Measurements from ENCODE around the gene PTPN1. TPM values are rescaled to one million over a fixed set of nuclear protein-coding genes. Genes with fewer than 3 reads are reported as not detected.

The PTPN1 gene
- polyA plus RNA-seq, 3 donors: 12.4 to 21.4 (median 19.1) TPM

GRCh38 chr20:50534567-50534966 lies 24.4 kb downstream of the PTPN1 start:
- H3K4me2 ChIP-seq (replicated peaks; ENCODE audit: extremely low read depth, low read length, poor library complexity, severe bottlenecking): no peak overlapping the region
- DNase-seq: no peak
- no peak overlapping the region for H2AFZ ChIP-seq (ENCODE audit: insufficient read depth, low read depth, low read length, poor library complexity, severe bottlenecking)
- no peak for TF ChIP-seq CTCF (IDR thresholded peaks at IDR 0.05)
- peaks cover 0 to 6% (median 3%) of the 10 kb centered on the region in 7 donors for H3K9me3 Mint-ChIP-seq
- peaks cover 100% of the 10 kb centered on the region for H4K20me1 ChIP-seq (ENCODE audit: insufficient read depth, low read length)
- peak overlapping the region in 1 of 2 donors; percentile 24 for H3K27ac ChIP-seq (ENCODE audit: low read depth in 1 of 2, low read length in 2 of 2)
- H3K27ac Mint-ChIP-seq: peak overlapping the region; percentile 7 to 86 (median 65)
- no peak overlapping the region for H3K4me3 Mint-ChIP-seq
- H3K36me3 Mint-ChIP-seq: peaks cover 10 to 21% of the 10 kb centered on the region in 2 donors
- H3K36me3 ChIP-seq (replicated peaks in 1 of 2; ENCODE audit: control insufficient read depth in 1 of 2, insufficient read depth in 2 of 2, low read length in 2 of 2): peaks cover 0 to 5% of the 10 kb centered on the region in 2 donors
- H3K4me1 Mint-ChIP-seq: peaks cover 54% of the 10 kb centered on the region
- no peaks in the 10 kb centered on the region for H3K27me3 ChIP-seq (ENCODE audit: control insufficient read depth in 2 of 2, insufficient read depth in 2 of 2, low read length in 2 of 2)
- no peaks in the 10 kb centered on the region for H3K9me3 ChIP-seq (replicated peaks in 1 of 2; ENCODE audit: control insufficient read depth in 1 of 2, insufficient read depth in 1 of 2, low read length in 2 of 2)
- peaks cover 100% of the 10 kb centered on the region for H3K79me2 ChIP-seq (ENCODE audit: insufficient read depth, low read length)
- intact Hi-C loops (cut with micrococcal nuclease): no loop called here
- H3K4me3 ChIP-seq (replicated peaks in 1 of 3; ENCODE audit: low read depth in 2 of 3, low read length in 3 of 3): no peak overlapping the region
- no CpG with 5 or more reads among the region's 1 CpG for WGBS (ENCODE audit: insufficient coverage)
- H3K9ac ChIP-seq (ENCODE audit: insufficient read depth, low read length, poor library complexity, severe bottlenecking): no peak overlapping the region
- peaks cover 23 to 33% of the 10 kb centered on the region in 2 donors for H3K4me1 ChIP-seq (ENCODE audit: control insufficient read depth in 1 of 2, insufficient read depth in 2 of 2, low read length in 2 of 2)
- no peaks in the 10 kb centered on the region for H3K27me3 Mint-ChIP-seq (ENCODE audit: low read depth in 3 of 3)

- Histone ChIP-seq H3K79me2 (ENCODE audit: insufficient read depth, low read length) (peaks cover 100% of the 10 kb centered on the region), H3K4me1 (ENCODE audit: control insufficient read depth in 1 of 2, insufficient read depth in 2 of 2, low read length in 2 of 2) (peaks cover 23 to 33% of the 10 kb centered on the region in 2 donors), H3K4me2 (replicated peaks; ENCODE audit: extremely low read depth, low read length, poor library complexity, severe bottlenecking) (no peak overlapping the region), H3K36me3 (replicated peaks in 1 of 2; ENCODE audit: control insufficient read depth in 1 of 2, insufficient read depth in 2 of 2, low read length in 2 of 2) (peaks cover 0 to 5% of the 10 kb centered on the region in 2 donors), H3K27ac (ENCODE audit: low read depth in 1 of 2, low read length in 2 of 2) (peak overlapping the region in 1 of 2 donors; percentile 24), H3K4me3 (replicated peaks in 1 of 3; ENCODE audit: low read depth in 2 of 3, low read length in 3 of 3) (no peak overlapping the region), H3K27me3 (ENCODE audit: control insufficient read depth in 2 of 2, insufficient read depth in 2 of 2, low read length in 2 of 2) (no peaks in the 10 kb centered on the region), H2AFZ (ENCODE audit: insufficient read depth, low read depth, low read length, poor library complexity, severe bottlenecking) (no peak overlapping the region), H4K20me1 (ENCODE audit: insufficient read depth, low read length) (peaks cover 100% of the 10 kb centered on the region), H3K9me3 (replicated peaks in 1 of 2; ENCODE audit: control insufficient read depth in 1 of 2, insufficient read depth in 1 of 2, low read length in 2 of 2) (no peaks in the 10 kb centered on the region), H3K9ac (ENCODE audit: insufficient read depth, low read length, poor library complexity, severe bottlenecking) (no peak overlapping the region)
- DNase-seq: no peak
- intact Hi-C loops (cut with micrococcal nuclease): no loop called here
- WGBS (ENCODE audit: insufficient coverage): 100% methylated on average over 1 of the region's 8 CpGs
- Mint-ChIP-seq H3K9me3 (peaks cover 0 to 12% (median 5%) of the 10 kb centered on the region in 7 donors), H3K4me3 (no peak overlapping the region), H3K36me3 (peaks cover 10 to 25% of the 10 kb centered on the region in 2 donors), H3K27ac (peak overlapping the region in 4 of 7 donors; percentile 17 to 86 (median 66)), H3K27me3 (ENCODE audit: low read depth in 3 of 3) (no peaks in the 10 kb centered on the region), H3K4me1 (peaks cover 55% of the 10 kb centered on the region)
- TF ChIP-seq CTCF (IDR thresholded peaks at IDR 0.05): no peak
These were observed 25.0 kb downstream of the PTPN1 start for GRCh38 chr20:50535162-50535561.
